Chondrocyte (in vitro differentiated cells): ENCODE data around the gene DDIT3. TPM values are rescaled to one million over a fixed set of nuclear protein-coding genes. Genes with fewer than 3 reads are reported as not detected.

Experiments used
- DNase-seq: peaks from one replicate; pipeline ENCODE4 v3.0.0; 2021; ENCODE audit warnings: mixed read lengths, low spot score
- H3K27ac Mint-ChIP-seq: one replicate; pipeline ENCODE4 v1.8.0; 2021; ENCODE audit warnings: mild to moderate bottlenecking, moderate library complexity, mixed read lengths; ENCODE audit not compliant: unreplicated experiment
- H3K27me3 Mint-ChIP-seq: 2 replicates; pipeline ENCODE4 v1.8.0; 2021; ENCODE audit warnings: low read depth, mixed read lengths
- H3K36me3 Mint-ChIP-seq: 2 replicates; pipeline ENCODE4 v1.8.0; 2021; ENCODE audit warnings: low read depth, mixed read lengths
- H3K4me1 Mint-ChIP-seq: 2 replicates; pipeline ENCODE4 v1.8.0; 2021; ENCODE audit warnings: low read depth, mild to moderate bottlenecking, mixed read lengths
- H3K4me3 Mint-ChIP-seq: one replicate; pipeline ENCODE4 v1.8.0; 2021; ENCODE audit warnings: mild to moderate bottlenecking, moderate library complexity, mixed read lengths; ENCODE audit not compliant: unreplicated experiment
- H3K9me3 Mint-ChIP-seq: 2 replicates; pipeline ENCODE4 v1.8.0; 2021; ENCODE audit warnings: low read depth, mixed read lengths
- CTCF ChIP-seq: fragments of 200-600 bp; sonication (generic); IDR thresholded peaks from 2 replicates; pipeline ENCODE4 v1.5.0; 2021; ENCODE audit warnings: antibody characterized with exemption, mild to moderate bottlenecking, moderate library complexity
- total RNA-seq: library from RNA; stranded (reverse); gene quantifications from 3 replicates; pipeline ENCODE4 v1.2.1, GENCODE V29; 2021

The DDIT3 gene
- total RNA-seq, 1 donor from 2014 or later = 79.1 TPM

- Mint-ChIP-seq H3K36me3 (peaks cover 4% of the 10 kb centered on the region), H3K27me3 (peaks cover 10% of the 10 kb centered on the region), H3K4me1 (peaks cover 45% of the 10 kb centered on the region), H3K27ac (peak overlapping the region; percentile 70), H3K9me3 (no peaks in the 10 kb centered on the region), H3K4me3 (peak overlapping the region; percentile 5)
- DNase-seq = no peak
- TF ChIP-seq CTCF = no peak
Observed at GRCh38 chr12:57552835-57553313, 32.6 kb upstream of the DDIT3 start.

DNA sequence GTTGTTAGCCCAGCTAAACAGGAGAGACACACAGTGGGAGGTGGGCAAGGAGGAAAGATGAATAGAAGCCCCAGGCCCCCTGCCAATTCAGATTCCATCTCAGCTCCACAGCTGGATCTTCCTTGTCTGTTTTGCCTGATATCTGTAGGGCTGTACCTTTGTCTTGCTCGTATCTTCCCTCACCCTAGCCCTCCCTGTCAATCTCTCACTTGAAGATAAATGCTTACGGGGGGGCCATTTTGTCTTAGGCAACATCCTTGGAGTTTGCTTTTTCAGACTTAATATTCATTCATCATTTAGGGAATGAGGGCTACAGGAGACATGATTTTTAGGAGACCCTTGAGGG, 32.0 kb upstream of the DDIT3 start:
- DNase-seq = no peak
- Mint-ChIP-seq H3K4me1 (peaks cover 48% of the 10 kb centered on the region), H3K4me3 (no peak overlapping the region)

DNA sequence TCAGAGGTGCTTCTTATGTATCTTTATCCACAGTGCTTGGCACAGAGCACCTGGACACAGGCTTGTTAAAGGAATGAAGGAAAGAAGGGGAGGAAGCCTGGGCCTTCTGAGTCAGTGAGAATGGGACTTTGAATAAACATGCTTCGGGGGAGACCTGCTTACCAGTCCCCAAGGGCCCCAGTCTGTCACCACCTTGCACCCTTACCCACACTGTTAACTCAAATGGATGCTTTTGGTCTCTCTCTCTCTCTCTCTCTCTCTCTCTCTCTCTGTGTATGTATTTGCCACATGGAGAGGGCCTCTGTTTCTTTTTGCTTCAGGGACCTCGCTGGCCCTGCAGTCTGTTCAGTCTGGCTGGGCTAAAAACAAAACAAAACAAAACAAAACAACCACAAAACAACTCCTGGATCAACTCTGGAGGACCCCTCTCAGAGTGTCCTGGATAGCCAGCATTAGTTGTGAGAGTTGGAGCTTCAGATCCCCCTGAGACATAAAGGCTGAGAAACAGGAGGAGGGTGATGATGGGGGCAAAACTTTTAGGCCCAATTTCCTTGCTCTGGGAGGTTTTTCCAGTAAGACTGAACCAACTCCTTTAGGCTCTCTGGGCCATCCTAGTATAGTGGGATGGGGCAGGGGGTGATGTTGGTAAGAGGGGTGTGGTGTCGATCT, 31.5 kb upstream of the DDIT3 start:
- H3K9me3 Mint-ChIP-seq = no peaks in the 10 kb centered on the region
- TF ChIP-seq CTCF = no peak
- peak overlapping the region; percentile 34 for H3K4me3 Mint-ChIP-seq
- H3K27ac Mint-ChIP-seq = peak overlapping the region; percentile 34
- peaks cover 51% of the 10 kb centered on the region for H3K4me1 Mint-ChIP-seq
- H3K27me3 Mint-ChIP-seq = peaks cover 10% of the 10 kb centered on the region
- H3K36me3 Mint-ChIP-seq = peaks cover 4% of the 10 kb centered on the region
- no peak for DNase-seq

More for the DNA sequence above, 32.0 kb upstream of the DDIT3 start:
- Mint-ChIP-seq H3K9me3 (no peaks in the 10 kb centered on the region), H3K36me3 (peaks cover 4% of the 10 kb centered on the region), H3K27ac (peak overlapping the region; percentile 70), H3K27me3 (peaks cover 10% of the 10 kb centered on the region)
- TF ChIP-seq CTCF = no peak

DNA sequence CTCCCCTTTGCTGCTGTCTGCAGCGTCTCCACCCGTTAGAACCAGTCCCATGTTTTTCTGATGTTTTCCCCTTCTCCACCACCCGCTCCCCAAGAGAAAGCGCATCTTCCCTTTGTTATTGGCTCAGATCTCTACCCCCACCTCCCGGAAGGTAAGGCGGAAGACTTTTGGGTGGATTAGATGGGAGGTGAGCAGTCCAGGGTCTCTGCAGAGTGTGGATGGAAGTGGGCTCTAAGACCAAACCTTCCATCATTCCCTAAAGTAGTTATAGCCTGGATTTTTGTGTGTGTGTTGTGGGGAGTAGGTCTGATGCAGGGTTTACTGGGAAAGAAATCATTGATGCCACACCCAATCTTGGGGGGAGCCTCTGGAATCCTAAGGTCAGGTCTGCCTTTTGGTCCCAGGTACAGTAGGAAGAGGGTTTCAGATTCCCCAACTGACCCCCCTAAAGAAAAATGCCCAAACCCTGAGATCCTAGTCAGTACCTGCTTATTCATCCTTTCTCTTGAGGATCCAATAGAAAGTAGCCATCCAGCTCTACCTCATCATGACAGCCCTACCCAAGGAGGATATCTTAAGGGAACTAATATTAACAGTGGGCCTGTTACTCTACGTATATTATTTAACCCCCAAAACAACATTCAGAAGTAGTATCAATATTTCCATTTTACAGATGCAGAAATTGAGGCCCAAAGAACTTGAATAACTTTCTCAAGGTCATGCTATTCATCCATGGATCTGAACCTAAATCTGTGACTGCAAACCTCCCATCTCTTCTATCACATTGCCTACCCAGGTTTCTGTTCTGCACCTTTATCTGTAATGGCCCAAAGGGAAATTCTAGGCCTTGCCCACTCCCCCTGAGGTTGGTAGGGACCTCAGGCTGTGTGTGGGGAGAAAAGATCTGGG, 30.6 kb upstream of the DDIT3 start:
- peak overlapping the region; percentile 80 for H3K4me3 Mint-ChIP-seq
- peaks cover 10% of the 10 kb centered on the region for H3K27me3 Mint-ChIP-seq
- peaks cover 7% of the 10 kb centered on the region for H3K36me3 Mint-ChIP-seq
- DNase-seq = no peak
- H3K27ac Mint-ChIP-seq = no peak overlapping the region
- H3K9me3 Mint-ChIP-seq = no peaks in the 10 kb centered on the region
- H3K4me1 Mint-ChIP-seq = peaks cover 55% of the 10 kb centered on the region
- no peak for TF ChIP-seq CTCF

GRCh38 chr12:57549909-57550640, 29.8 kb upstream of the DDIT3 start, which contains the start of gene KIF5A:
Gene KIF5A (plus strand): TSS chr12:57550044. CDS start chr12:57550272, 228 bp downstream.
- Mint-ChIP-seq H3K27me3 (peaks cover 10% of the 10 kb centered on the region), H3K36me3 (peaks cover 7% of the 10 kb centered on the region), H3K4me3 (peak within 1 kb of the TSS; percentile 80), H3K9me3 (no peaks in the 10 kb centered on the region), H3K27ac (peak within 1 kb of the TSS; percentile 38), H3K4me1 (peaks cover 63% of the 10 kb centered on the region)
- DNase-seq = no peak
- peak; percentile 49 for TF ChIP-seq CTCF
